Panc1 (cell line): ENCODE results near the gene TTC3. TPM values are rescaled to one million over a fixed set of nuclear protein-coding genes. Genes with fewer than 3 reads are reported as not detected.

Experiments used
- ATAC-seq: fragments of 200-7000 bp; cut with Tn5 transposase; 2 replicates; pipeline ENCODE4 v1.9.1; 2020; ENCODE audit warnings: mild to moderate bottlenecking, moderate library complexity
- BruUV-seq: library from RNA; stranded (reverse); fragments of 400-500 nt; replicated peaks from 2 replicates; lab custom pipeline; 2021; lab: Mats Ljungman, UMichigan
- CTCF ChIA-PET: fragments of 300-600 bp; sonication (Branson Sonifier 250); formaldehyde crosslinking; loops from one replicate; lab custom pipeline; 2022; ENCODE audit warnings: antibody characterized with exemption; lab: Charles Lee
- POLR2A ChIA-PET: fragments of 300-600 bp; sonication (Branson Sonifier 250); formaldehyde crosslinking; loops from one replicate; lab custom pipeline; 2022; ENCODE audit warnings: antibody characterized with exemption; lab: Charles Lee
- DNase-seq: peaks from one replicate; pipeline ENCODE4 v3.0.0-alpha.2; 2010; ENCODE audit warnings: low read depth, low spot score
- H3K27ac ChIP-seq: 2 replicates; pipeline ENCODE4 v1.5.1; 2011; ENCODE audit warnings: mild to moderate bottlenecking, low read length, inconsistent platforms
- H3K27me3 ChIP-seq: fragments of 200-500 bp; sonication (Bioruptor generic); 2 replicates; pipeline ENCODE4 v1.6.0; 2014; ENCODE audit warnings: low read length, inconsistent platforms; ENCODE audit not compliant: control insufficient read depth, insufficient read depth
- H3K36me3 ChIP-seq: fragments of 200-500 bp; sonication (Bioruptor generic); 2 replicates; pipeline ENCODE4 v1.5.1; 2014; ENCODE audit warnings: inconsistent platforms, mild to moderate bottlenecking, low read length, moderate library complexity; ENCODE audit not compliant: control insufficient read depth, insufficient read depth
- H3K4me1 ChIP-seq: 2 replicates; pipeline ENCODE4 v1.5.1; 2011; ENCODE audit warnings: inconsistent platforms, mild to moderate bottlenecking, low read length, moderate library complexity; ENCODE audit not compliant: control insufficient read depth, insufficient read depth
- H3K4me3 ChIP-seq, 2 experiments: 2 replicates each; pipeline ENCODE4 v1.5.1; 2011 to 2012; ENCODE audit warnings: low read depth in 2 of 2, low read length in 2 of 2, mild to moderate bottlenecking in 2 of 2, inconsistent platforms in 1 of 2, moderate library complexity in 1 of 2
- H3K9me3 ChIP-seq: fragments of 200-500 bp; sonication (Bioruptor generic); 2 replicates; pipeline ENCODE4 v1.5.1; 2014; ENCODE audit warnings: low read depth, mild to moderate bottlenecking, inconsistent platforms, low read length, moderate library complexity; ENCODE audit not compliant: control insufficient read depth, insufficient read depth
- CTCF ChIP-seq: fragments of 450-650 bp; IDR thresholded peaks from 2 replicates; pipeline ENCODE4 v1.5.1; 2017; ENCODE audit warnings: mild to moderate bottlenecking
- POLR2AphosphoS5 ChIP-seq: IDR thresholded peaks from 2 replicates; pipeline ENCODE4 v1.6.1; 2012; ENCODE audit warnings: mild to moderate bottlenecking, low read depth, low read length, moderate library complexity
- SIN3A ChIP-seq: IDR thresholded peaks from 2 replicates; pipeline ENCODE4 v1.6.1; 2012; ENCODE audit warnings: low read depth, mild to moderate bottlenecking, low read length, moderate library complexity, borderline replicate concordance; ENCODE audit not compliant: insufficient read depth
- TCF7L2 ChIP-seq: IDR thresholded peaks from 2 replicates; pipeline ENCODE4 v1.6.1; 2011; ENCODE audit warnings: mild to moderate bottlenecking, low read depth, low read length, inconsistent platforms
- in situ Hi-C: cut with HindIII; loops from 2 replicates; pipeline ENCODE4 v1.10.0; 2016; ENCODE audit warnings: low sequenced_read_pairs, low pct_unique_long_range_greater_than_20kb
- intact Hi-C: fragments of 100-400 bp; cut with micrococcal nuclease; formaldehyde crosslinking; loops from one replicate; pipeline ENCODE4 v1.10.0; 2022; ENCODE audit not compliant: unreplicated experiment
- total RNA-seq: library from RNA; stranded (reverse); gene quantifications from one replicate; pipeline ENCODE4 v1.2.1, GENCODE V29; 2021; ENCODE audit not compliant: unreplicated experiment
- TF ChIP-seq, protein P1 (sequence below), 2 experiments: IDR thresholded peaks; 2 replicates each; pipeline ENCODE4 v1.6.1; 2011 to 2012; ENCODE audit warnings: low read depth in 2 of 2, control low read depth in 1 of 2, low read length in 1 of 2, mild to moderate bottlenecking in 1 of 2, moderate library complexity in 1 of 2; ENCODE audit not compliant: insufficient read depth in 1 of 2

Gene TTC3
- total RNA-seq, 1 experiment from 2014 or later, result 83.0 TPM

GRCh38 chr21:37231671-37232070, 158.6 kb downstream of the TTC3 start:
- ChIA-PET CTCF (no interaction called here), POLR2A (no interaction called here)
- intact Hi-C loops (no loop called here), in situ Hi-C loops (no loop called here)
- no TSS peak for BruUV-seq
- Histone ChIP-seq H3K4me3 (no peak overlapping the region), H3K4me1 (no peaks in the 10 kb centered on the region), H3K36me3 (peaks cover 2% of the 10 kb centered on the region; the same call in 1 of the 2 replicates), H3K27ac (no peak overlapping the region), H3K9me3 (no peaks in the 10 kb centered on the region), H3K27me3 (no peaks in the 10 kb centered on the region)
- TF ChIP-seq, protein P1, sequence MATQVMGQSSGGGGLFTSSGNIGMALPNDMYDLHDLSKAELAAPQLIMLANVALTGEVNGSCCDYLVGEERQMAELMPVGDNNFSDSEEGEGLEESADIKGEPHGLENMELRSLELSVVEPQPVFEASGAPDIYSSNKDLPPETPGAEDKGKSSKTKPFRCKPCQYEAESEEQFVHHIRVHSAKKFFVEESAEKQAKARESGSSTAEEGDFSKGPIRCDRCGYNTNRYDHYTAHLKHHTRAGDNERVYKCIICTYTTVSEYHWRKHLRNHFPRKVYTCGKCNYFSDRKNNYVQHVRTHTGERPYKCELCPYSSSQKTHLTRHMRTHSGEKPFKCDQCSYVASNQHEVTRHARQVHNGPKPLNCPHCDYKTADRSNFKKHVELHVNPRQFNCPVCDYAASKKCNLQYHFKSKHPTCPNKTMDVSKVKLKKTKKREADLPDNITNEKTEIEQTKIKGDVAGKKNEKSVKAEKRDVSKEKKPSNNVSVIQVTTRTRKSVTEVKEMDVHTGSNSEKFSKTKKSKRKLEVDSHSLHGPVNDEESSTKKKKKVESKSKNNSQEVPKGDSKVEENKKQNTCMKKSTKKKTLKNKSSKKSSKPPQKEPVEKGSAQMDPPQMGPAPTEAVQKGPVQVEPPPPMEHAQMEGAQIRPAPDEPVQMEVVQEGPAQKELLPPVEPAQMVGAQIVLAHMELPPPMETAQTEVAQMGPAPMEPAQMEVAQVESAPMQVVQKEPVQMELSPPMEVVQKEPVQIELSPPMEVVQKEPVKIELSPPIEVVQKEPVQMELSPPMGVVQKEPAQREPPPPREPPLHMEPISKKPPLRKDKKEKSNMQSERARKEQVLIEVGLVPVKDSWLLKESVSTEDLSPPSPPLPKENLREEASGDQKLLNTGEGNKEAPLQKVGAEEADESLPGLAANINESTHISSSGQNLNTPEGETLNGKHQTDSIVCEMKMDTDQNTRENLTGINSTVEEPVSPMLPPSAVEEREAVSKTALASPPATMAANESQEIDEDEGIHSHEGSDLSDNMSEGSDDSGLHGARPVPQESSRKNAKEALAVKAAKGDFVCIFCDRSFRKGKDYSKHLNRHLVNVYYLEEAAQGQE (IDR thresholded peaks at IDR 0.05; ENCODE audit: insufficient read depth in 1 of 2, low read depth in 2 of 2, low read length in 1 of 2), result no peak
- TF ChIP-seq POLR2AphosphoS5 (no peak), SIN3A (no peak), CTCF (no peak)
- ATAC-seq, result no peak
- DNase-seq, result no peak

- Histone ChIP-seq H3K4me3 (no peak overlapping the region), H3K9me3 (no peaks in the 10 kb centered on the region), H3K36me3 (peaks cover 2% of the 10 kb centered on the region; the same call in 1 of the 2 replicates), H3K27me3 (no peaks in the 10 kb centered on the region), H3K4me1 (no peaks in the 10 kb centered on the region), H3K27ac (no peak overlapping the region)
- POLR2A ChIA-PET, result no interaction called here
- in situ Hi-C loops, result no loop called here
- no TSS peak for BruUV-seq
- intact Hi-C loops, result no loop called here
- CTCF ChIA-PET, result no interaction called here
- no peak for DNase-seq
- no peak for ATAC-seq
- TF ChIP-seq POLR2AphosphoS5, result no peak
- TF ChIP-seq TCF7L2, result no peak
- TF ChIP-seq SIN3A, result no peak
- no peak for TF ChIP-seq CTCF
- TF ChIP-seq, protein P1 (IDR thresholded peaks at IDR 0.05; ENCODE audit: insufficient read depth in 1 of 2, low read depth in 2 of 2, low read length in 1 of 2), result no peak
These were observed 159.4 kb downstream of the TTC3 start for GRCh38 chr21:37232274-37233018.
